ENCODE data around the gene RAB3B.
"Not testable (repeated sequence)": the region's sequence is repeated elsewhere in the genome, so short reads cannot be mapped to it uniquely, and the experiment has no call there.

GRCh38 chr1:51967213-51967791 lies 23.2 kb downstream of the RAB3B start:
- not testable (repeated sequence) for TF ChIP-seq POLR2A (IDR thresholded peaks at IDR 0.05; ENCODE audit: low read depth, low read length); TAF1 (IDR thresholded peaks at IDR 0.05; ENCODE audit: borderline replicate concordance, low read depth, low read length)

All from GM12892 (cell line).